22Rv1 (cell line): ENCODE measurements around the gene RBM25.

ENCODE experiments used
- ZFX ChIP-seq: fragments of 450-650 bp; IDR thresholded peaks from 2 replicates; pipeline ENCODE4 v1.6.1; 2017; ENCODE audit warnings: antibody characterized with exemption, borderline replicate concordance
- TF ChIP-seq, protein P1 (sequence below): fragments of 450-650 bp; IDR thresholded peaks from 2 replicates; pipeline ENCODE4 v1.5.1; 2017; ENCODE audit warnings: mild to moderate bottlenecking

DNA sequence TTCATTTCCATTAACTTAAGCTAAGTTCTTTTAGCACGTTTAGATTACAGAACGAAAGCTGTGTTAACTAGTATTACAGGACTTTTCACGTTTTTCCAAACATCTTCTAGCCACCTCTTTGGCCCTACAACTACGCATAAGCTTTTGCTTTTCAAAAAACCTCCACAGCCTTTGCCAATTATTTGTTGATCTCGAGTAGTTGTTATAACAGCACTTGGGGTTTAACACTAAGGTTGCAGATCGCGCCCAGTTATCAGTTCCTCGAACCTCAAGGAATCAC, 450 bp upstream of the RBM25 start:
- TF ChIP-seq, protein P1, sequence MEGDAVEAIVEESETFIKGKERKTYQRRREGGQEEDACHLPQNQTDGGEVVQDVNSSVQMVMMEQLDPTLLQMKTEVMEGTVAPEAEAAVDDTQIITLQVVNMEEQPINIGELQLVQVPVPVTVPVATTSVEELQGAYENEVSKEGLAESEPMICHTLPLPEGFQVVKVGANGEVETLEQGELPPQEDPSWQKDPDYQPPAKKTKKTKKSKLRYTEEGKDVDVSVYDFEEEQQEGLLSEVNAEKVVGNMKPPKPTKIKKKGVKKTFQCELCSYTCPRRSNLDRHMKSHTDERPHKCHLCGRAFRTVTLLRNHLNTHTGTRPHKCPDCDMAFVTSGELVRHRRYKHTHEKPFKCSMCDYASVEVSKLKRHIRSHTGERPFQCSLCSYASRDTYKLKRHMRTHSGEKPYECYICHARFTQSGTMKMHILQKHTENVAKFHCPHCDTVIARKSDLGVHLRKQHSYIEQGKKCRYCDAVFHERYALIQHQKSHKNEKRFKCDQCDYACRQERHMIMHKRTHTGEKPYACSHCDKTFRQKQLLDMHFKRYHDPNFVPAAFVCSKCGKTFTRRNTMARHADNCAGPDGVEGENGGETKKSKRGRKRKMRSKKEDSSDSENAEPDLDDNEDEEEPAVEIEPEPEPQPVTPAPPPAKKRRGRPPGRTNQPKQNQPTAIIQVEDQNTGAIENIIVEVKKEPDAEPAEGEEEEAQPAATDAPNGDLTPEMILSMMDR: no peak
- no peak for TF ChIP-seq ZFX
